MM.1S (cell line): ENCODE data around the gene ACOX2.

Experiments
- DNase-seq: peaks from one replicate; pipeline ENCODE4 v3.0.0-alpha.2; 2015
- H2AFZ ChIP-seq: fragments of 300-600 bp; sonication (generic); 2 replicates; pipeline ENCODE4 v1.6.0; 2016; ENCODE audit warnings: antibody characterized with exemption, low read length
- H3F3A ChIP-seq: fragments of 300-600 bp; sonication (generic); 2 replicates; pipeline ENCODE4 v1.6.1; 2016; ENCODE audit warnings: mild to moderate bottlenecking, antibody characterized with exemption, low read length, moderate library complexity, mixed read lengths; ENCODE audit not compliant: insufficient read depth
- H3K27ac ChIP-seq: fragments of 300-600 bp; sonication (generic); 2 replicates; pipeline ENCODE4 v1.5.1; 2016; ENCODE audit warnings: mild to moderate bottlenecking, low read length
- H3K27me3 ChIP-seq: fragments of 300-600 bp; sonication (generic); replicated peaks from 2 replicates; pipeline ENCODE4 v1.6.0; 2016; ENCODE audit warnings: low read length; ENCODE audit not compliant: insufficient read depth
- H3K36me3 ChIP-seq: fragments of 300-600 bp; sonication (generic); replicated peaks from 2 replicates; pipeline ENCODE4 v1.6.1; 2016; ENCODE audit warnings: mild to moderate bottlenecking, low read length, mixed read lengths; ENCODE audit not compliant: insufficient read depth
- H3K4me1 ChIP-seq: fragments of 300-600 bp; sonication (generic); 2 replicates; pipeline ENCODE4 v1.6.1; 2016; ENCODE audit warnings: low read length, mixed read lengths
- H3K4me2 ChIP-seq: fragments of 300-600 bp; sonication (generic); 2 replicates; pipeline ENCODE4 v1.6.0; 2016; ENCODE audit warnings: low read depth, low read length
- H3K4me3 ChIP-seq: fragments of 300-600 bp; sonication (generic); 2 replicates; pipeline ENCODE4 v1.5.1; 2016; ENCODE audit warnings: low read length, mixed read lengths
- H3K79me2 ChIP-seq: fragments of 300-600 bp; sonication (generic); 2 replicates; pipeline ENCODE4 v1.6.1; 2016; ENCODE audit warnings: mixed run types, low read length, mixed read lengths
- H3K9ac ChIP-seq: fragments of 300-600 bp; sonication (generic); 2 replicates; pipeline ENCODE4 v1.6.1; 2016; ENCODE audit warnings: low read length, mixed read lengths
- H3K9me2 ChIP-seq: fragments of 300-600 bp; sonication (generic); replicated peaks from 2 replicates; pipeline ENCODE4 v1.6.1; 2016; ENCODE audit warnings: mild to moderate bottlenecking, low read length, mixed read lengths; ENCODE audit not compliant: insufficient read depth
- H3K9me3 ChIP-seq: fragments of 300-600 bp; sonication (generic); replicated peaks from 2 replicates; pipeline ENCODE4 v1.6.1; 2016; ENCODE audit warnings: mild to moderate bottlenecking, low read length, mixed read lengths; ENCODE audit not compliant: insufficient read depth
- H4K20me1 ChIP-seq: fragments of 300-600 bp; sonication (generic); 2 replicates; pipeline ENCODE4 v1.6.1; 2016; ENCODE audit warnings: mild to moderate bottlenecking, low read length, moderate library complexity, mixed read lengths; ENCODE audit not compliant: insufficient read depth
- CTCF ChIP-seq: fragments of 300-600 bp; sonication (generic); IDR thresholded peaks from 2 replicates; pipeline ENCODE4 v1.5.1; 2016; ENCODE audit warnings: antibody characterized with exemption, low read length, mixed read lengths
- EZH2 ChIP-seq: fragments of 300-600 bp; sonication (generic); optimal IDR thresholded peaks from 2 replicates; pipeline ENCODE3; 2017; ENCODE audit warnings: low read depth, mild to moderate bottlenecking, antibody characterized with exemption, low read length, mixed read lengths
- EZH2phosphoT487 ChIP-seq: fragments of 300-600 bp; sonication (generic); IDR thresholded peaks from 2 replicates; pipeline ENCODE4 v1.6.1; 2018; ENCODE audit warnings: antibody characterized with exemption, low read length

The ACOX2 gene

GRCh38 chr3:58531956-58532355 is 5.0 kb downstream of the ACOX2 start:
- Histone ChIP-seq H3K4me3 (no peak overlapping the region), H3K9me3 (no peaks in the 10 kb centered on the region)
- DNase-seq, result no peak

GRCh38 chr3:58531555-58531954 is 5.4 kb downstream of the ACOX2 start:
- Histone ChIP-seq H3K4me1 (no peaks in the 10 kb centered on the region), H4K20me1 (no peaks in the 10 kb centered on the region), H3K36me3 (no peaks in the 10 kb centered on the region), H3K27ac (no peak overlapping the region), H3K4me2 (no peak overlapping the region), H3K27me3 (no peaks in the 10 kb centered on the region), H3K79me2 (no peaks in the 10 kb centered on the region), H3F3A (no peaks in the 10 kb centered on the region), H3K9me2 (no peaks in the 10 kb centered on the region), H3K9ac (no peak overlapping the region), H3K4me3 (no peak overlapping the region), H3K9me3 (no peaks in the 10 kb centered on the region), H2AFZ (no peak overlapping the region)
- TF ChIP-seq EZH2phosphoT487, result no peak
- no peak for TF ChIP-seq CTCF
- no peak for TF ChIP-seq EZH2
- DNase-seq, result no peak

More at GRCh38 chr3:58531956-58532355, 5.0 kb downstream of the ACOX2 start:
- Histone ChIP-seq H2AFZ (no peak overlapping the region), H3F3A (no peaks in the 10 kb centered on the region), H3K9ac (no peak overlapping the region), H3K27ac (no peak overlapping the region), H3K27me3 (no peaks in the 10 kb centered on the region), H3K79me2 (no peaks in the 10 kb centered on the region), H4K20me1 (no peaks in the 10 kb centered on the region), H3K36me3 (no peaks in the 10 kb centered on the region), H3K4me2 (no peak overlapping the region), H3K4me1 (no peaks in the 10 kb centered on the region), H3K9me2 (no peaks in the 10 kb centered on the region)
- TF ChIP-seq EZH2 (no peak), EZH2phosphoT487 (no peak), CTCF (no peak)

- Histone ChIP-seq H4K20me1 (no peaks in the 10 kb centered on the region), H3K4me3 (no peak overlapping the region), H3K4me1 (no peaks in the 10 kb centered on the region), H3K79me2 (no peaks in the 10 kb centered on the region), H2AFZ (no peak overlapping the region), H3F3A (no peaks in the 10 kb centered on the region), H3K9me2 (no peaks in the 10 kb centered on the region), H3K27me3 (no peaks in the 10 kb centered on the region), H3K9ac (no peak overlapping the region), H3K4me2 (no peak overlapping the region), H3K36me3 (no peaks in the 10 kb centered on the region), H3K27ac (no peak overlapping the region), H3K9me3 (no peaks in the 10 kb centered on the region)
- TF ChIP-seq EZH2phosphoT487 (no peak), CTCF (no peak), EZH2 (no peak)
- no peak for DNase-seq
These were observed 6.6 kb downstream of the ACOX2 start for GRCh38 chr3:58530354-58530865.
